WTC11 (cell line): ENCODE data around the gene SLC27A2. TPM values are rescaled to one million over a fixed set of nuclear protein-coding genes. Genes with fewer than 3 reads are reported as not detected.

Source experiments
- ATAC-seq: fragments of 200-7000 bp; cut with Tn5 transposase; 2 replicates; pipeline ENCODE4 v1.10.0; 2021; ENCODE audit warnings: mild to moderate bottlenecking, moderate library complexity
- CTCF ChIA-PET: fragments of 300-600 bp; sonication (Branson Sonifier 250); formaldehyde crosslinking; loops from one replicate; lab custom pipeline; 2021; ENCODE audit warnings: antibody characterized with exemption; lab: Charles Lee
- POLR2A ChIA-PET: fragments of 350-600 bp; sonication (Branson Sonifier 250); formaldehyde crosslinking; loops from one replicate; lab custom pipeline; 2021; ENCODE audit warnings: antibody characterized with exemption; lab: Charles Lee
- DNase-seq: peaks from one replicate; pipeline ENCODE4 v3.0.0; 2021; ENCODE audit warnings: low spot score
- H3K27ac Mint-ChIP-seq: 2 replicates; pipeline ENCODE4 v1.8.0; 2021; ENCODE audit warnings: mixed read lengths
- H3K27me3 Mint-ChIP-seq: 2 replicates; pipeline ENCODE4 v1.8.0; 2021; ENCODE audit warnings: low read depth, mild to moderate bottlenecking, moderate library complexity, mixed read lengths
- H3K36me3 Mint-ChIP-seq: 2 replicates; pipeline ENCODE4 v1.8.0; 2021; ENCODE audit warnings: mixed read lengths
- H3K4me1 Mint-ChIP-seq: 2 replicates; pipeline ENCODE4 v1.8.0; 2022; ENCODE audit warnings: mixed read lengths
- H3K4me3 Mint-ChIP-seq: 2 replicates; pipeline ENCODE4 v1.8.0; 2021; ENCODE audit warnings: mild to moderate bottlenecking, moderate library complexity, mixed read lengths
- H3K9me3 Mint-ChIP-seq: 2 replicates; pipeline ENCODE4 v1.8.0; 2021; ENCODE audit warnings: mixed read lengths
- ATF2 ChIP-seq: sonication (generic); formaldehyde crosslinking; IDR thresholded peaks from 2 replicates; pipeline ENCODE4 v1.8.1; 2022; ENCODE audit warnings: low read depth, missing genetic modification reagents, borderline replicate concordance
- CDX4 ChIP-seq: fragments of 250-450 bp; sonication (Bioruptor Pico); IDR thresholded peaks from 2 replicates; pipeline ENCODE4 v1.9.0; 2021; ENCODE audit warnings: moderate library complexity, mild to moderate bottlenecking, inconsistent platforms, borderline replicate concordance
- CTCF ChIP-seq: fragments of 200-600 bp; IDR thresholded peaks from 2 replicates; pipeline ENCODE4 v1.8.0; 2022; ENCODE audit warnings: antibody characterized with exemption
- E2F5 ChIP-seq: sonication (generic); formaldehyde crosslinking; IDR thresholded peaks from 2 replicates; pipeline ENCODE4 v1.8.1; 2022; ENCODE audit warnings: mild to moderate bottlenecking, moderate library complexity, missing genetic modification reagents
- ERG ChIP-seq: fragments of 250-450 bp; sonication (Bioruptor Pico); IDR thresholded peaks from 2 replicates; pipeline ENCODE4 v1.8.0; 2021; ENCODE audit warnings: mild to moderate bottlenecking
- FOXP4 ChIP-seq: sonication (generic); formaldehyde crosslinking; IDR thresholded peaks from 2 replicates; pipeline ENCODE4 v1.8.0; 2022; ENCODE audit warnings: mild to moderate bottlenecking, missing genetic modification reagents
- HMGA2 ChIP-seq: fragments of 250-450 bp; sonication (Bioruptor Pico); IDR thresholded peaks from 2 replicates; pipeline ENCODE4 v1.4.0; 2021; ENCODE audit warnings: mild to moderate bottlenecking, moderate library complexity
- HMGXB4 ChIP-seq: sonication (generic); formaldehyde crosslinking; IDR thresholded peaks from 2 replicates; pipeline ENCODE4 v1.8.1; 2023; ENCODE audit warnings: mild to moderate bottlenecking, moderate library complexity, missing genetic modification reagents
- IRF2 ChIP-seq: sonication (generic); formaldehyde crosslinking; IDR thresholded peaks from 2 replicates; pipeline ENCODE4 v1.8.0; 2022; ENCODE audit warnings: low read depth, missing genetic modification reagents, borderline replicate concordance
- KAT7 ChIP-seq: sonication (generic); formaldehyde crosslinking; IDR thresholded peaks from 2 replicates; pipeline ENCODE4 v1.8.1; 2023; ENCODE audit warnings: missing genetic modification reagents, mild to moderate bottlenecking, borderline replicate concordance
- NR2C2 ChIP-seq: sonication (generic); formaldehyde crosslinking; IDR thresholded peaks from 2 replicates; pipeline ENCODE4 v1.8.0; 2022; ENCODE audit warnings: mild to moderate bottlenecking, missing genetic modification reagents
- PRDM15 ChIP-seq: sonication (generic); formaldehyde crosslinking; IDR thresholded peaks from 2 replicates; pipeline ENCODE4 v1.8.0; 2022; ENCODE audit warnings: missing genetic modification reagents
- PREB ChIP-seq: sonication (generic); formaldehyde crosslinking; IDR thresholded peaks from 2 replicates; pipeline ENCODE4 v1.8.1; 2022; ENCODE audit warnings: mild to moderate bottlenecking, missing genetic modification reagents, moderate library complexity, borderline replicate concordance
- SOX15 ChIP-seq: fragments of 250-450 bp; sonication (Bioruptor Pico); IDR thresholded peaks from 2 replicates; pipeline ENCODE4 v1.9.0; 2021; ENCODE audit warnings: mild to moderate bottlenecking
- TEAD1 ChIP-seq: sonication (generic); formaldehyde crosslinking; IDR thresholded peaks from 2 replicates; pipeline ENCODE4 v1.8.0; 2022; ENCODE audit warnings: mild to moderate bottlenecking, missing genetic modification reagents
- ZBTB21 ChIP-seq: sonication (generic); formaldehyde crosslinking; IDR thresholded peaks from 2 replicates; pipeline ENCODE4 v1.8.1; 2023; ENCODE audit warnings: mild to moderate bottlenecking, missing genetic modification reagents, borderline replicate concordance
- ZBTB43 ChIP-seq: sonication (generic); formaldehyde crosslinking; IDR thresholded peaks from 2 replicates; pipeline ENCODE4 v1.8.1; 2023; ENCODE audit warnings: mild to moderate bottlenecking, missing genetic modification reagents
- ZNF425 ChIP-seq: fragments of 250-450 bp; sonication (Bioruptor Pico); conservative IDR thresholded peaks from 2 replicates; pipeline ENCODE4 v1.9.0; 2021; ENCODE audit warnings: mild to moderate bottlenecking
- total RNA-seq: library from RNA; stranded (reverse); gene quantifications from 3 replicates; pipeline ENCODE4 v1.2.3, GENCODE V29; 2021

Gene SLC27A2
- total RNA-seq, 1 experiment from 2014 or later, result 3.0 TPM

- no peak for DNase-seq
- POLR2A ChIA-PET, result no interaction called here
- H3K4me3 Mint-ChIP-seq, result no peak overlapping the region
- no peaks in the 10 kb centered on the region for H3K27me3 Mint-ChIP-seq
- CTCF ChIA-PET, result no interaction called here
- H3K4me1 Mint-ChIP-seq, result peaks cover 7% of the 10 kb centered on the region
- H3K27ac Mint-ChIP-seq, result no peak overlapping the region
- H3K36me3 Mint-ChIP-seq, result no peaks in the 10 kb centered on the region
- ATAC-seq, result no peak
- no peaks in the 10 kb centered on the region for H3K9me3 Mint-ChIP-seq
- TF ChIP-seq CTCF (no peak), NR2C2 (CRISPR knock-in tag) (no peak), PREB (CRISPR knock-in tag) (no peak), HMGXB4 (CRISPR knock-in tag) (no peak), IRF2 (CRISPR knock-in tag) (no peak), CDX4 (no peak), ZNF425 (no peak), ZBTB21 (CRISPR knock-in tag) (no peak), E2F5 (no peak), PRDM15 (CRISPR knock-in tag) (no peak), HMGA2 (no peak), ZBTB43 (no peak), FOXP4 (CRISPR knock-in tag) (no peak), KAT7 (CRISPR knock-in tag) (no peak), TEAD1 (CRISPR knock-in tag) (no peak), ATF2 (no peak), SOX15 (CRISPR knock-in tag) (no peak), ERG (CRISPR knock-in tag) (no peak)
Measured at GRCh38 chr15:50140098-50140497, 41.9 kb upstream of the SLC27A2 start.
